Colonic mucosa (tissue), 4 donors: ENCODE results near the gene NHLRC2. TPM values are rescaled to one million over a fixed set of nuclear protein-coding genes. Genes with fewer than 3 reads are reported as not detected.

Experiments used
- DNase-seq: peaks from one replicate; pipeline ENCODE4 v3.0.0-alpha.2; 2020
- H3K27ac ChIP-seq: fragments of 200-600 bp; one replicate; pipeline ENCODE4 v1.8.0; 2021
- H3K27me3 ChIP-seq: fragments of 200-600 bp; one replicate; pipeline ENCODE4 v1.8.0; 2021
- H3K36me3 ChIP-seq: fragments of 200-600 bp; one replicate; pipeline ENCODE4 v1.8.0; 2021
- H3K4me1 ChIP-seq: fragments of 200-600 bp; one replicate; pipeline ENCODE4 v1.8.0; 2021; ENCODE audit warnings: mild to moderate bottlenecking
- H3K4me3 ChIP-seq: fragments of 200-600 bp; one replicate; pipeline ENCODE4 v1.8.0; 2021
- H3K9ac ChIP-seq, 2 donors: one replicate each; pipeline ENCODE4 v1.7.0; 2013; ENCODE audit warnings: control low read depth in 2 of 2, low read depth in 2 of 2, low read length in 2 of 2
- H3K9me3 ChIP-seq: fragments of 200-600 bp; one replicate; pipeline ENCODE4 v1.8.0; 2021
- intact Hi-C: fragments of 100-400 bp; cut with DNase I; formaldehyde crosslinking; loops from one replicate; pipeline ENCODE4 v1.14.1; 2022
- total RNA-seq, 2 donors: library from RNA; stranded (reverse); fragmentation: NEBNext Ultra II Directional in 1 of 2; extraction: Animal tissue kit (Norgen Biotek cat#: 25700) in 1 of 2; gene quantifications; one replicate each; pipeline ENCODE4 v1.2.1, GENCODE V29; 2021
- TF ChIP-seq, protein P1 (sequence below): fragments of 200-600 bp; IDR thresholded peaks from one replicate; pipeline ENCODE4 v1.8.0; 2022; ENCODE audit warnings: antibody characterized with exemption, mild to moderate bottlenecking
- donor health status: healthy.
- donor health status: DM: no; HTN: no; CAD: no.
- donor health status: DM: no; HTN: no; CAD: no.

The NHLRC2 gene
- total RNA-seq, 2 donors from 2014 or later, result 31.2 to 46.1 TPM

DNA sequence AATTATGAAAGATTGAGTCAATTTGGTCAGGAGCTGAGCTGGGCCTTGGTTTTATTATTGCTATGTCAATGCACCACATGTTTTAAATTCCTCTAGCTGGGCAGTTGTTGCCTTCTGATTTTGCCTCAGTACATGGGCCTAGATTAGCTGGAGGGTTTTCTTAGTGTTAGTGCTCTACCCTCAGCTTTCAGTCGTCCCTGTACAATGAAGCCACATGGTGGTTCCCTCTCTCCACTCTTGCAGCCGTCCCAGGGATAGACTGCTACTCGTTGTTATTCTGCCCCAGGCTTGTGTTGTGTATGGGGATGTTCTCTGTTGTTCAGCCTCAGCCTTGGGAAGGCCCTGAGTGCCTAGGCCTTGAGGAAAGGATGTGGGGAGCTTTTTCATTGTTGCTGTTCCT is 37.0 kb downstream of the NHLRC2 start:
- Histone ChIP-seq H3K9me3 (no peaks in the 10 kb centered on the region), H3K27ac (no peak overlapping the region), H3K9ac (no peak overlapping the region), H3K4me1 (no peaks in the 10 kb centered on the region), H3K36me3 (no peaks in the 10 kb centered on the region), H3K27me3 (no peaks in the 10 kb centered on the region), H3K4me3 (no peak overlapping the region)
- intact Hi-C loops, result no loop called here
- TF ChIP-seq, protein P1, sequence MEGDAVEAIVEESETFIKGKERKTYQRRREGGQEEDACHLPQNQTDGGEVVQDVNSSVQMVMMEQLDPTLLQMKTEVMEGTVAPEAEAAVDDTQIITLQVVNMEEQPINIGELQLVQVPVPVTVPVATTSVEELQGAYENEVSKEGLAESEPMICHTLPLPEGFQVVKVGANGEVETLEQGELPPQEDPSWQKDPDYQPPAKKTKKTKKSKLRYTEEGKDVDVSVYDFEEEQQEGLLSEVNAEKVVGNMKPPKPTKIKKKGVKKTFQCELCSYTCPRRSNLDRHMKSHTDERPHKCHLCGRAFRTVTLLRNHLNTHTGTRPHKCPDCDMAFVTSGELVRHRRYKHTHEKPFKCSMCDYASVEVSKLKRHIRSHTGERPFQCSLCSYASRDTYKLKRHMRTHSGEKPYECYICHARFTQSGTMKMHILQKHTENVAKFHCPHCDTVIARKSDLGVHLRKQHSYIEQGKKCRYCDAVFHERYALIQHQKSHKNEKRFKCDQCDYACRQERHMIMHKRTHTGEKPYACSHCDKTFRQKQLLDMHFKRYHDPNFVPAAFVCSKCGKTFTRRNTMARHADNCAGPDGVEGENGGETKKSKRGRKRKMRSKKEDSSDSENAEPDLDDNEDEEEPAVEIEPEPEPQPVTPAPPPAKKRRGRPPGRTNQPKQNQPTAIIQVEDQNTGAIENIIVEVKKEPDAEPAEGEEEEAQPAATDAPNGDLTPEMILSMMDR, result no peak
- no peak for DNase-seq

- H3K27ac ChIP-seq, result no peak overlapping the region
- H3K27me3 ChIP-seq, result no peaks in the 10 kb centered on the region
- TF ChIP-seq, protein P1, result no peak
- H3K9me3 ChIP-seq, result no peaks in the 10 kb centered on the region
- DNase-seq, result no peak
- intact Hi-C loops, result no loop called here
- no peaks in the 10 kb centered on the region for H3K4me1 ChIP-seq
- no peak overlapping the region for H3K4me3 ChIP-seq
- H3K9ac ChIP-seq, result no peak overlapping the region
- no peaks in the 10 kb centered on the region for H3K36me3 ChIP-seq
Measured at GRCh38 chr10:113893570-113893969, 39.1 kb downstream of the NHLRC2 start.

- TF ChIP-seq, protein P1, result no peak
- Histone ChIP-seq H3K9me3 (no peaks in the 10 kb centered on the region), H3K27me3 (no peaks in the 10 kb centered on the region), H3K4me3 (no peak overlapping the region), H3K27ac (no peak overlapping the region), H3K36me3 (no peaks in the 10 kb centered on the region), H3K9ac (no peak overlapping the region), H3K4me1 (no peaks in the 10 kb centered on the region)
- intact Hi-C loops, result no loop called here
- DNase-seq, result no peak
Measured at GRCh38 chr10:113894581-113894980, 40.1 kb downstream of the NHLRC2 start.

DNA sequence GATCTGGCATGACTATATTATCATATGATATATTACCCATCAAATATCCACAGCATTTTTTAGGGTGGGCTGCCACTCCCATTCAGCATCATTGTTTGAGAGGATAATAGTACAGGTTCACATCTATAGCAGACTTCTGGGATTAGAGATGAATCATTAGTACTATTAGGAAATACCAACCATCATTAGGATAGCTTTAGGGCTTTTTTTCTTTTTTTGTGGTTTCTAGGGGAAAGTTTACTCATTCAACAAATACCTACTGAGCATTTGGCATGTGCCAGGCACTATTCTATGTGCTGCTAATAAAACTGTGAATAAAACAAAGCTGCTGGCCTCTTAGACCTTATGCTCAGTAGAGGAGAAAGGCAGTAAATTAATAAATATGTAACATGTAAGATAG is 40.6 kb downstream of the NHLRC2 start:
- Histone ChIP-seq H3K9ac (no peak overlapping the region), H3K27me3 (no peaks in the 10 kb centered on the region), H3K36me3 (no peaks in the 10 kb centered on the region), H3K9me3 (no peaks in the 10 kb centered on the region), H3K4me3 (no peak overlapping the region), H3K27ac (no peak overlapping the region), H3K4me1 (no peaks in the 10 kb centered on the region)
- TF ChIP-seq, protein P1, result no peak
- intact Hi-C loops, result no loop called here
- no peak for DNase-seq

- TF ChIP-seq, protein P1, result no peak
- no peaks in the 10 kb centered on the region for H3K36me3 ChIP-seq
Measured at GRCh38 chr10:113897693-113898618, 43.5 kb downstream of the NHLRC2 start.

More at GRCh38 chr10:113897693-113898618, 43.5 kb downstream of the NHLRC2 start:
- no peak overlapping the region for H3K4me3 ChIP-seq
- H3K27ac ChIP-seq, result no peak overlapping the region
- H3K4me1 ChIP-seq, result no peaks in the 10 kb centered on the region
- no peaks in the 10 kb centered on the region for H3K27me3 ChIP-seq
- H3K9ac ChIP-seq, result no peak overlapping the region
- DNase-seq, result no peak
- intact Hi-C loops, result no loop called here
- no peaks in the 10 kb centered on the region for H3K9me3 ChIP-seq
